SH-SY5Y (cell line): ENCODE results near the gene SV2B.

Experiments
- GATA2 ChIP-seq: IDR thresholded peaks from 2 replicates; pipeline ENCODE4 v1.6.1; 2011; ENCODE audit warnings: mild to moderate bottlenecking, low read depth, low read length
- GATA3 ChIP-seq: IDR thresholded peaks from 2 replicates; pipeline ENCODE4 v1.6.1; 2011; ENCODE audit warnings: low read depth, mild to moderate bottlenecking, low read length, moderate library complexity

- no peak for TF ChIP-seq GATA2
- TF ChIP-seq GATA3 = no peak
Observed at GRCh38 chr15:91142106-91142744, 42.2 kb downstream of the SV2B start.
